ENCODE measurements around the gene CTNNA2.

CTNNA2 gene

GRCh38 chr2:80496346-80496745 is 983.5 kb downstream of the CTNNA2 start:
- DNase-seq (ENCODE audit: low read depth) = no peak

GRCh38 chr2:80496775-80497174 is 983.9 kb downstream of the CTNNA2 start:
- DNase-seq (ENCODE audit: low read depth) = no peak

- DNase-seq (ENCODE audit: low read depth) = no peak
Measured at GRCh38 chr2:80499095-80499494, 986.2 kb downstream of the CTNNA2 start.

GRCh38 chr2:80501874-80502624 is 989.2 kb downstream of the CTNNA2 start:
- DNase-seq (ENCODE audit: low read depth) = no peak

GRCh38 chr2:80506563-80506962 is 993.7 kb downstream of the CTNNA2 start:
- DNase-seq (ENCODE audit: low read depth) = no peak

- DNase-seq (ENCODE audit: low read depth) = no peak
Measured at GRCh38 chr2:80510716-80511115, 997.9 kb downstream of the CTNNA2 start.

- no peak for DNase-seq (ENCODE audit: low read depth)
Measured at GRCh38 chr2:80515964-80516363, 1003.1 kb downstream of the CTNNA2 start.

- DNase-seq (ENCODE audit: low read depth) = no peak
Measured at GRCh38 chr2:80517316-80517715, 1004.5 kb downstream of the CTNNA2 start.

GRCh38 chr2:80519121-80519643 is 1006.3 kb downstream of the CTNNA2 start:
- no peak for DNase-seq (ENCODE audit: low read depth)

GRCh38 chr2:80519699-80520291 is 1006.9 kb downstream of the CTNNA2 start:
- DNase-seq (ENCODE audit: low read depth) = no peak

- no peak for DNase-seq (ENCODE audit: low read depth)
Measured at GRCh38 chr2:80525152-80525551, 1012.3 kb downstream of the CTNNA2 start.

GRCh38 chr2:80527119-80527518 is 1014.3 kb downstream of the CTNNA2 start:
- no peak for DNase-seq (ENCODE audit: low read depth)

GRCh38 chr2:80529466-80530165 is 1016.8 kb downstream of the CTNNA2 start:
- no peak for DNase-seq (ENCODE audit: low read depth)

- no peak for DNase-seq (ENCODE audit: low read depth)
Measured at GRCh38 chr2:80530442-80531064, 1017.7 kb downstream of the CTNNA2 start.

- no peak for DNase-seq (ENCODE audit: low read depth)
Measured at GRCh38 chr2:80531319-80531718, 1018.5 kb downstream of the CTNNA2 start.

GRCh38 chr2:80545420-80546210 is 1032.8 kb downstream of the CTNNA2 start:
- DNase-seq (ENCODE audit: low read depth) = no peak

GRCh38 chr2:80546766-80547165 is 1033.9 kb downstream of the CTNNA2 start:
- no peak for DNase-seq (ENCODE audit: low read depth)

- DNase-seq (ENCODE audit: low read depth) = no peak
Measured at GRCh38 chr2:80547344-80547743, 1034.5 kb downstream of the CTNNA2 start.

- no peak for DNase-seq (ENCODE audit: low read depth)
Measured at GRCh38 chr2:80548469-80548868, 1035.6 kb downstream of the CTNNA2 start.

GRCh38 chr2:80549901-80550300 is 1037.0 kb downstream of the CTNNA2 start:
- DNase-seq (ENCODE audit: low read depth) = no peak

- DNase-seq (ENCODE audit: low read depth) = no peak
Measured at GRCh38 chr2:80560326-80560725, 1047.5 kb downstream of the CTNNA2 start.

GRCh38 chr2:80568011-80568410 is 1055.2 kb downstream of the CTNNA2 start:
- no peak for DNase-seq (ENCODE audit: low read depth)

Data from stimulated activated CD4-positive, alpha-beta T cell treated with anti-CD3 and anti-CD28 coated beads, Interleukin-2, amount 100 ng/mL, for 4 hours (primary cell).